ENCODE data around the gene KCTD5. TPM values are rescaled to one million over a fixed set of nuclear protein-coding genes. Genes with fewer than 3 reads are reported as not detected.

Gene KCTD5
- total RNA-seq, 1 experiment from 2014 or later: 42.1 TPM

DNA sequence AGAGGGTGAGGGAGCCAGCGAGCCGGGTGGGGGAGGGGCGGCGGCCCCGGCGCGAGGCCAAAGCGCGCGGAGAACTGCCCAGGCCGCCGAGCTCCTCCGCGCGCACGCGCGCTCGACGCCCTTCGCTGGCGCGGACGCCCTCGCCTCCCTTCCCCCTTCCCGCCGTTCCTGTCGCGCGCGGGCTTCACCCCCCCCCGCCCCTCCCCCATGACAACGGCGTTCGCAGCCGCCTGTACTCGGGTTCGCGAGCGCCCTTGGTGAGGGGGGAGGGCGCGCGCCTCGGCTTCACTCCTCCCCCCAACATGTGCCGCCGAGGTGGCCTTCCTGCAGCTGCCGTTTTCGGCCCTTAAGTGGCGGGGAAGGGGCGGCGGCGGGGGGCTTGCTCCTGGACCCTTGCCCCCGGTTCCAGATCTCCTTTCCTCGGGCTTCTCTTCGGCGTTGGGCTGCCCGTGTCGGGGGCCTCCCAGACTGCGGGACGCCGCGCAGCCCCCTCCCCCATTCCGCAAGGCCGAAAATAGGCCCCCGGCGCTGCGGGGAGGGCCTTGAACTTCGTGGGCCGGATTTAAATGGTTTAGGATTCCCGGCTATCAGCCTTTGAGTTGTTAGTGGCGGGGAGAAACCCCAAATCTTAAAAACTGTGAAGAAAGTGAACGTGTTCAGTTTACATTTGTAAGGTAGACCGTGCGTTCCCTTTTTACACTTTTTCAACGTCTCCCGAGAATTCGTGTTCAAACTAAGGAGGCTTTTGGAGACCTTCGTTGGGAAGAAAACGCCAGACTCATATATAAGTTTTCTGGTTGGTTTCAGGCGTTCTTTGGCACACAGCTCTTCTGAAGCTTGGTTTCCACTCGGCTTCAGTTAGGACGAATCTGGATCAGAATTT is 70.8 kb downstream of the KCTD5 start:
- Histone ChIP-seq H3K27ac (ENCODE audit: low read depth, low read length) (peak overlapping the region; percentile 100), H3K27me3 (ENCODE audit: insufficient read depth, low read length) (no peaks in the 10 kb centered on the region), H3K4me2 (ENCODE audit: low read length) (peak overlapping the region; percentile 76), H3K36me3 (ENCODE audit: control insufficient read depth in 1 of 2, insufficient read depth in 2 of 2, low read length in 2 of 2) (peaks cover 20 to 39% of the 10 kb centered on the region in 2 experiments; a peak in 3 of 4 replicates), H4K20me1 (ENCODE audit: insufficient read depth) (peaks cover 35% of the 10 kb centered on the region; the same call in 1 of the 2 replicates), H3K9me2 (ENCODE audit: insufficient read depth) (no peaks in the 10 kb centered on the region), H3K9ac (ENCODE audit: low read length) (peak overlapping the region; percentile 90), H3K9me3 (ENCODE audit: control insufficient read depth in 1 of 2, insufficient read depth in 1 of 2, low read depth in 1 of 2, low read length in 2 of 2) (no peaks in the 10 kb centered on the region), H2AFZ (ENCODE audit: low read depth, low read length, poor library complexity, severe bottlenecking) (no peak overlapping the region), H3K79me2 (ENCODE audit: insufficient read depth, low read length) (peaks cover 69% of the 10 kb centered on the region), H3K4me3 (replicated peaks in 1 of 2; ENCODE audit: low read depth in 1 of 2, low read length in 2 of 2) (peak overlapping the region; percentile 92 to 96), H3K4me1 (ENCODE audit: control insufficient read depth in 1 of 2, insufficient read depth in 2 of 2, low read length in 2 of 2) (peaks cover 18 to 32% of the 10 kb centered on the region in 2 experiments)
- BruUV-seq (replicated peaks): no TSS peak
- intact Hi-C loops (cut with micrococcal nuclease): no loop called here
- DNase-seq (ENCODE audit: low read depth, low spot score): peak; percentile 58
- POLR2A ChIA-PET: interaction anchor here (0.6 to 2.1 kb wide), 6 partner anchors 17 to 195 kb away, joined by 3 to 7 read pairs (median 3); no protein-coding TSS in a partner anchor
- peak; percentile 63 for ATAC-seq
- TF ChIP-seq, protein P1, sequence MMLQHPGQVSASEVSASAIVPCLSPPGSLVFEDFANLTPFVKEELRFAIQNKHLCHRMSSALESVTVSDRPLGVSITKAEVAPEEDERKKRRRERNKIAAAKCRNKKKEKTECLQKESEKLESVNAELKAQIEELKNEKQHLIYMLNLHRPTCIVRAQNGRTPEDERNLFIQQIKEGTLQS (IDR thresholded peaks at IDR 0.05): no peak
- no peak for TF ChIP-seq TCF7L2 (IDR thresholded peaks at IDR 0.05; ENCODE audit: borderline replicate concordance, extremely low read depth, insufficient read depth, insufficient read length)
- TF ChIP-seq, protein P2, sequence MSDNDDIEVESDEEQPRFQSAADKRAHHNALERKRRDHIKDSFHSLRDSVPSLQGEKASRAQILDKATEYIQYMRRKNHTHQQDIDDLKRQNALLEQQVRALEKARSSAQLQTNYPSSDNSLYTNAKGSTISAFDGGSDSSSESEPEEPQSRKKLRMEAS (IDR thresholded peaks at IDR 0.05): no peak; the same call in 1 of the 2 replicates
- no peak; the same call in 1 of the 2 replicates for TF ChIP-seq ZFX (IDR thresholded peaks at IDR 0.05)
- TF ChIP-seq FOSL1 (IDR thresholded peaks at IDR 0.05; ENCODE audit: low read depth): no peak
- no peak for TF ChIP-seq EGR1 (IDR thresholded peaks at IDR 0.05; ENCODE audit: low read depth)
- TF ChIP-seq ZNF274 (IDR thresholded peaks at IDR 0.05; ENCODE audit: low read depth, low read length): no peak
- TF ChIP-seq RAD21 (IDR thresholded peaks at IDR 0.05; ENCODE audit: low read depth): no peak
- no peak for TF ChIP-seq ELF1 (IDR thresholded peaks at IDR 0.05; ENCODE audit: borderline replicate concordance, low read depth)
- TF ChIP-seq, protein P3, sequence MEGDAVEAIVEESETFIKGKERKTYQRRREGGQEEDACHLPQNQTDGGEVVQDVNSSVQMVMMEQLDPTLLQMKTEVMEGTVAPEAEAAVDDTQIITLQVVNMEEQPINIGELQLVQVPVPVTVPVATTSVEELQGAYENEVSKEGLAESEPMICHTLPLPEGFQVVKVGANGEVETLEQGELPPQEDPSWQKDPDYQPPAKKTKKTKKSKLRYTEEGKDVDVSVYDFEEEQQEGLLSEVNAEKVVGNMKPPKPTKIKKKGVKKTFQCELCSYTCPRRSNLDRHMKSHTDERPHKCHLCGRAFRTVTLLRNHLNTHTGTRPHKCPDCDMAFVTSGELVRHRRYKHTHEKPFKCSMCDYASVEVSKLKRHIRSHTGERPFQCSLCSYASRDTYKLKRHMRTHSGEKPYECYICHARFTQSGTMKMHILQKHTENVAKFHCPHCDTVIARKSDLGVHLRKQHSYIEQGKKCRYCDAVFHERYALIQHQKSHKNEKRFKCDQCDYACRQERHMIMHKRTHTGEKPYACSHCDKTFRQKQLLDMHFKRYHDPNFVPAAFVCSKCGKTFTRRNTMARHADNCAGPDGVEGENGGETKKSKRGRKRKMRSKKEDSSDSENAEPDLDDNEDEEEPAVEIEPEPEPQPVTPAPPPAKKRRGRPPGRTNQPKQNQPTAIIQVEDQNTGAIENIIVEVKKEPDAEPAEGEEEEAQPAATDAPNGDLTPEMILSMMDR (IDR thresholded peaks at IDR 0.05 in 2 of 3, conservative IDR thresholded peaks at IDR 0.05 in 1 of 3; ENCODE audit: borderline replicate concordance in 1 of 3, insufficient read depth in 1 of 3, low read depth in 2 of 3, low read length in 2 of 3): no peak
- TF ChIP-seq, protein P4, sequence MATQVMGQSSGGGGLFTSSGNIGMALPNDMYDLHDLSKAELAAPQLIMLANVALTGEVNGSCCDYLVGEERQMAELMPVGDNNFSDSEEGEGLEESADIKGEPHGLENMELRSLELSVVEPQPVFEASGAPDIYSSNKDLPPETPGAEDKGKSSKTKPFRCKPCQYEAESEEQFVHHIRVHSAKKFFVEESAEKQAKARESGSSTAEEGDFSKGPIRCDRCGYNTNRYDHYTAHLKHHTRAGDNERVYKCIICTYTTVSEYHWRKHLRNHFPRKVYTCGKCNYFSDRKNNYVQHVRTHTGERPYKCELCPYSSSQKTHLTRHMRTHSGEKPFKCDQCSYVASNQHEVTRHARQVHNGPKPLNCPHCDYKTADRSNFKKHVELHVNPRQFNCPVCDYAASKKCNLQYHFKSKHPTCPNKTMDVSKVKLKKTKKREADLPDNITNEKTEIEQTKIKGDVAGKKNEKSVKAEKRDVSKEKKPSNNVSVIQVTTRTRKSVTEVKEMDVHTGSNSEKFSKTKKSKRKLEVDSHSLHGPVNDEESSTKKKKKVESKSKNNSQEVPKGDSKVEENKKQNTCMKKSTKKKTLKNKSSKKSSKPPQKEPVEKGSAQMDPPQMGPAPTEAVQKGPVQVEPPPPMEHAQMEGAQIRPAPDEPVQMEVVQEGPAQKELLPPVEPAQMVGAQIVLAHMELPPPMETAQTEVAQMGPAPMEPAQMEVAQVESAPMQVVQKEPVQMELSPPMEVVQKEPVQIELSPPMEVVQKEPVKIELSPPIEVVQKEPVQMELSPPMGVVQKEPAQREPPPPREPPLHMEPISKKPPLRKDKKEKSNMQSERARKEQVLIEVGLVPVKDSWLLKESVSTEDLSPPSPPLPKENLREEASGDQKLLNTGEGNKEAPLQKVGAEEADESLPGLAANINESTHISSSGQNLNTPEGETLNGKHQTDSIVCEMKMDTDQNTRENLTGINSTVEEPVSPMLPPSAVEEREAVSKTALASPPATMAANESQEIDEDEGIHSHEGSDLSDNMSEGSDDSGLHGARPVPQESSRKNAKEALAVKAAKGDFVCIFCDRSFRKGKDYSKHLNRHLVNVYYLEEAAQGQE (IDR thresholded peaks at IDR 0.05; ENCODE audit: low read depth): no peak
- TF ChIP-seq SIN3A (IDR thresholded peaks at IDR 0.05; ENCODE audit: low read depth): no peak
- TF ChIP-seq, protein P5, sequence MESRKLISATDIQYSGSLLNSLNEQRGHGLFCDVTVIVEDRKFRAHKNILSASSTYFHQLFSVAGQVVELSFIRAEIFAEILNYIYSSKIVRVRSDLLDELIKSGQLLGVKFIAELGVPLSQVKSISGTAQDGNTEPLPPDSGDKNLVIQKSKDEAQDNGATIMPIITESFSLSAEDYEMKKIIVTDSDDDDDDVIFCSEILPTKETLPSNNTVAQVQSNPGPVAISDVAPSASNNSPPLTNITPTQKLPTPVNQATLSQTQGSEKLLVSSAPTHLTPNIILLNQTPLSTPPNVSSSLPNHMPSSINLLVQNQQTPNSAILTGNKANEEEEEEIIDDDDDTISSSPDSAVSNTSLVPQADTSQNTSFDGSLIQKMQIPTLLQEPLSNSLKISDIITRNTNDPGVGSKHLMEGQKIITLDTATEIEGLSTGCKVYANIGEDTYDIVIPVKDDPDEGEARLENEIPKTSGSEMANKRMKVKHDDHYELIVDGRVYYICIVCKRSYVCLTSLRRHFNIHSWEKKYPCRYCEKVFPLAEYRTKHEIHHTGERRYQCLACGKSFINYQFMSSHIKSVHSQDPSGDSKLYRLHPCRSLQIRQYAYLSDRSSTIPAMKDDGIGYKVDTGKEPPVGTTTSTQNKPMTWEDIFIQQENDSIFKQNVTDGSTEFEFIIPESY (IDR thresholded peaks at IDR 0.05; ENCODE audit: extremely low read depth, insufficient replicate concordance, low read length): no peak
- no peak for TF ChIP-seq CBX3 (IDR thresholded peaks at IDR 0.05; ENCODE audit: low read depth)
- no peak for TF ChIP-seq JUND (IDR thresholded peaks at IDR 0.05)
- CTCF ChIA-PET: no interaction called here
- RAD21 ChIA-PET (ENCODE audit: low non-redundant PET in 1 of 2, low total read pairs in 2 of 2, uncharacterized antibody in 2 of 2, unreplicated experiment in 2 of 2): interaction anchor here (0.7 to 1.1 kb wide), 2 partner anchors 71 kb away, joined by 3 to 4 read pairs; no protein-coding TSS in a partner anchor
